GM23338 (cell line): ENCODE results near the gene CASK. TPM values are rescaled to one million over a fixed set of nuclear protein-coding genes. Genes with fewer than 3 reads are reported as not detected.

Source experiments
- ATAC-seq: fragments of 200-7000 bp; cut with Tn5 transposase; 3 replicates; pipeline ENCODE4 v1.9.1; 2020
- DNase-seq: peaks from one replicate; pipeline ENCODE4 v3.0.0-alpha.2; 2015; ENCODE audit warnings: low spot score
- H2AFZ ChIP-seq: fragments of 200-600 bp; sonication (generic); 2 replicates; pipeline ENCODE4 v1.8.0; 2016; ENCODE audit warnings: antibody characterized with exemption, mild to moderate bottlenecking, moderate library complexity
- H3F3A ChIP-seq: fragments of 200-600 bp; sonication (generic); replicated peaks from 2 replicates; pipeline ENCODE4 v1.8.0; 2017; ENCODE audit warnings: antibody characterized with exemption, mixed run types, low read depth
- H3K27ac ChIP-seq: fragments of 200-600 bp; sonication (generic); 2 replicates; pipeline ENCODE4 v1.6.1; 2016; ENCODE audit warnings: low read depth
- H3K27me3 ChIP-seq: fragments of 200-600 bp; sonication (generic); 2 replicates; pipeline ENCODE4 v1.8.0; 2016; ENCODE audit warnings: mild to moderate bottlenecking, mixed run types, moderate library complexity; ENCODE audit not compliant: insufficient read depth
- H3K36me3 ChIP-seq: fragments of 200-600 bp; sonication (generic); 2 replicates; pipeline ENCODE4 v1.8.0; 2016; ENCODE audit warnings: mild to moderate bottlenecking; ENCODE audit not compliant: insufficient read depth
- H3K4me1 ChIP-seq: fragments of 200-600 bp; sonication (generic); 2 replicates; pipeline ENCODE4 v1.8.0; 2016; ENCODE audit warnings: mild to moderate bottlenecking, moderate library complexity; ENCODE audit not compliant: insufficient read depth
- H3K4me2 ChIP-seq: fragments of 200-600 bp; sonication (generic); 2 replicates; pipeline ENCODE4 v1.7.1; 2017; ENCODE audit warnings: mixed run types
- H3K4me3 ChIP-seq: fragments of 200-600 bp; sonication (generic); 2 replicates; pipeline ENCODE4 v1.6.1; 2016; ENCODE audit warnings: mixed run types
- H3K79me2 ChIP-seq: fragments of 200-600 bp; sonication (generic); replicated peaks from 2 replicates; pipeline ENCODE4 v1.8.0; 2017; ENCODE audit warnings: mild to moderate bottlenecking; ENCODE audit not compliant: insufficient read depth
- H3K9me2 ChIP-seq: fragments of 200-600 bp; sonication (generic); 2 replicates; pipeline ENCODE4 v1.8.0; 2017; ENCODE audit not compliant: insufficient read depth
- H4K20me1 ChIP-seq: fragments of 200-600 bp; sonication (generic); replicated peaks from 2 replicates; pipeline ENCODE4 v1.8.0; 2017; ENCODE audit warnings: mild to moderate bottlenecking; ENCODE audit not compliant: insufficient read depth
- H3K27ac Mint-ChIP-seq: 2 replicates; pipeline ENCODE4 v1.8.0; 2020; ENCODE audit warnings: inconsistent platforms, mild to moderate bottlenecking, moderate library complexity, mixed read lengths
- H3K27me3 Mint-ChIP-seq: 3 replicates; pipeline ENCODE4 v1.8.0; 2022; ENCODE audit warnings: low read depth, mild to moderate bottlenecking, moderate library complexity, mixed read lengths, inconsistent platforms; ENCODE audit not compliant: insufficient read depth, poor library complexity
- H3K36me3 Mint-ChIP-seq: 3 replicates; pipeline ENCODE4 v1.8.0; 2021; ENCODE audit warnings: low read depth, mild to moderate bottlenecking, inconsistent platforms, moderate library complexity, mixed read lengths
- H3K4me1 Mint-ChIP-seq: 3 replicates; pipeline ENCODE4 v1.8.0; 2020; ENCODE audit warnings: mild to moderate bottlenecking, inconsistent platforms, mixed read lengths
- H3K4me3 Mint-ChIP-seq: 3 replicates; pipeline ENCODE4 v1.8.0; 2021; ENCODE audit warnings: moderate library complexity, mild to moderate bottlenecking, inconsistent platforms, mixed read lengths
- H3K9me3 Mint-ChIP-seq: 3 replicates; pipeline ENCODE4 v1.8.0; 2020; ENCODE audit warnings: moderate library complexity, mild to moderate bottlenecking, inconsistent platforms, mixed read lengths
- CREB1 ChIP-seq: fragments of 250-450 bp; sonication (Bioruptor Pico); IDR thresholded peaks from 2 replicates; pipeline ENCODE4 v1.5.0; 2020; ENCODE audit warnings: low read depth, mild to moderate bottlenecking, moderate library complexity
- EZH2 ChIP-seq: fragments of 200-600 bp; sonication (generic); IDR thresholded peaks from one replicate; pipeline ENCODE4 v1.8.0; 2017; ENCODE audit warnings: antibody characterized with exemption, mild to moderate bottlenecking, low read depth; ENCODE audit not compliant: unreplicated experiment
- EZH2phosphoT487 ChIP-seq: fragments of 200-600 bp; sonication (generic); IDR thresholded peaks from one replicate; pipeline ENCODE4 v1.8.1; 2018; ENCODE audit warnings: antibody characterized with exemption; ENCODE audit not compliant: unreplicated experiment
- JUNB ChIP-seq: IDR thresholded peaks from one replicate; pipeline ENCODE4 v1.6.1; 2016; ENCODE audit warnings: antibody characterized with exemption; ENCODE audit not compliant: unreplicated experiment
- NANOG ChIP-seq: IDR thresholded peaks from 2 replicates; pipeline ENCODE4 v1.6.1; 2016; ENCODE audit warnings: antibody characterized with exemption, borderline replicate concordance
- POLR2AphosphoS5 ChIP-seq: IDR thresholded peaks from 2 replicates; pipeline ENCODE4 v1.6.1; 2016; ENCODE audit warnings: antibody characterized with exemption, low read depth
- STAT1 ChIP-seq: IDR thresholded peaks from one replicate; pipeline ENCODE4 v1.6.1; 2016; ENCODE audit warnings: antibody characterized with exemption; ENCODE audit not compliant: unreplicated experiment
- ZNF114 ChIP-seq: fragments of 250-450 bp; sonication (Bioruptor Pico); IDR thresholded peaks from 2 replicates; pipeline ENCODE4 v1.5.0; 2020; ENCODE audit warnings: mild to moderate bottlenecking, moderate library complexity
- polyA plus RNA-seq: library from polyadenylated mRNA; unstranded; fragments of >200 nt; fragmentation: Nextera tagmentation; extraction: Ambion mirVana; gene quantifications from 2 replicates; pipeline ENCODE4 v1.2.1, GENCODE V29; 2016
- total RNA-seq: library from RNA; depleted of rRNA; stranded (reverse); fragments of >200 nt; shearing (Covaris generic); gene quantifications from 2 replicates; pipeline ENCODE4 v1.2.3, GENCODE V29; 2014
- TF ChIP-seq, protein P1 (sequence below), 2 experiments: fragments of 200-600 bp in 1 of 2; sonication (generic) in 1 of 2; conservative IDR thresholded peaks; 2 replicates each; pipeline versions ENCODE4 v1.5.1 to v1.6.1; 2016 to 2017; ENCODE audit warnings: antibody characterized with exemption in 2 of 2, low read depth in 2 of 2, mild to moderate bottlenecking in 2 of 2, moderate library complexity in 1 of 2
- TF ChIP-seq, protein P2 (sequence below): IDR thresholded peaks from one replicate; pipeline ENCODE4 v1.6.1; 2018; ENCODE audit warnings: antibody characterized with exemption; ENCODE audit not compliant: unreplicated experiment
- TF ChIP-seq, protein P3 (sequence below): IDR thresholded peaks from 2 replicates; pipeline ENCODE4 v1.6.1; 2016; ENCODE audit warnings: antibody characterized with exemption

CASK gene
- total and polyA plus RNA-seq, 2 experiments from 2014 or later: 15.3 to 44.4 TPM

DNA sequence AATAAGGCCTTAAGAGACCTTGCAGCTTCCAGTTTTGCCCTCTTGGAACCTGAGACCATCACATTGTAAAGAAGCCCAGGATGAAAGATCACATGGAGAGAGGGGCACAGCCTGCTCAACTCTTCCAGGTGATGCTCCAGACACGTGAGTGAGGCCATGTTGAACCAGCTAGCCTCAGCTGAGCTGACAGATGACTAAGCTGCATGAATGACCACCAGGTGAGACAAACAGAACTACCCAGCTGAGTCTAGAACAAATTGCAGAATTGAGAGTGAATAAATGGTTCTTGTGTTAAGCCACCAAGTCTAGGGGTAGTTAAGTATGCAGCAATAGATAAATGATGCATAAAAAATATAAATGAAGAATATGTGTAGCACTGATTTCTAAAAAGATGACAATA, 216.1 kb downstream of the CASK start (continued):
- TF ChIP-seq, protein P1, sequence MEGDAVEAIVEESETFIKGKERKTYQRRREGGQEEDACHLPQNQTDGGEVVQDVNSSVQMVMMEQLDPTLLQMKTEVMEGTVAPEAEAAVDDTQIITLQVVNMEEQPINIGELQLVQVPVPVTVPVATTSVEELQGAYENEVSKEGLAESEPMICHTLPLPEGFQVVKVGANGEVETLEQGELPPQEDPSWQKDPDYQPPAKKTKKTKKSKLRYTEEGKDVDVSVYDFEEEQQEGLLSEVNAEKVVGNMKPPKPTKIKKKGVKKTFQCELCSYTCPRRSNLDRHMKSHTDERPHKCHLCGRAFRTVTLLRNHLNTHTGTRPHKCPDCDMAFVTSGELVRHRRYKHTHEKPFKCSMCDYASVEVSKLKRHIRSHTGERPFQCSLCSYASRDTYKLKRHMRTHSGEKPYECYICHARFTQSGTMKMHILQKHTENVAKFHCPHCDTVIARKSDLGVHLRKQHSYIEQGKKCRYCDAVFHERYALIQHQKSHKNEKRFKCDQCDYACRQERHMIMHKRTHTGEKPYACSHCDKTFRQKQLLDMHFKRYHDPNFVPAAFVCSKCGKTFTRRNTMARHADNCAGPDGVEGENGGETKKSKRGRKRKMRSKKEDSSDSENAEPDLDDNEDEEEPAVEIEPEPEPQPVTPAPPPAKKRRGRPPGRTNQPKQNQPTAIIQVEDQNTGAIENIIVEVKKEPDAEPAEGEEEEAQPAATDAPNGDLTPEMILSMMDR (conservative IDR thresholded peaks at IDR 0.05; ENCODE audit: low read depth in 2 of 2): no peak
- TF ChIP-seq, protein P2, sequence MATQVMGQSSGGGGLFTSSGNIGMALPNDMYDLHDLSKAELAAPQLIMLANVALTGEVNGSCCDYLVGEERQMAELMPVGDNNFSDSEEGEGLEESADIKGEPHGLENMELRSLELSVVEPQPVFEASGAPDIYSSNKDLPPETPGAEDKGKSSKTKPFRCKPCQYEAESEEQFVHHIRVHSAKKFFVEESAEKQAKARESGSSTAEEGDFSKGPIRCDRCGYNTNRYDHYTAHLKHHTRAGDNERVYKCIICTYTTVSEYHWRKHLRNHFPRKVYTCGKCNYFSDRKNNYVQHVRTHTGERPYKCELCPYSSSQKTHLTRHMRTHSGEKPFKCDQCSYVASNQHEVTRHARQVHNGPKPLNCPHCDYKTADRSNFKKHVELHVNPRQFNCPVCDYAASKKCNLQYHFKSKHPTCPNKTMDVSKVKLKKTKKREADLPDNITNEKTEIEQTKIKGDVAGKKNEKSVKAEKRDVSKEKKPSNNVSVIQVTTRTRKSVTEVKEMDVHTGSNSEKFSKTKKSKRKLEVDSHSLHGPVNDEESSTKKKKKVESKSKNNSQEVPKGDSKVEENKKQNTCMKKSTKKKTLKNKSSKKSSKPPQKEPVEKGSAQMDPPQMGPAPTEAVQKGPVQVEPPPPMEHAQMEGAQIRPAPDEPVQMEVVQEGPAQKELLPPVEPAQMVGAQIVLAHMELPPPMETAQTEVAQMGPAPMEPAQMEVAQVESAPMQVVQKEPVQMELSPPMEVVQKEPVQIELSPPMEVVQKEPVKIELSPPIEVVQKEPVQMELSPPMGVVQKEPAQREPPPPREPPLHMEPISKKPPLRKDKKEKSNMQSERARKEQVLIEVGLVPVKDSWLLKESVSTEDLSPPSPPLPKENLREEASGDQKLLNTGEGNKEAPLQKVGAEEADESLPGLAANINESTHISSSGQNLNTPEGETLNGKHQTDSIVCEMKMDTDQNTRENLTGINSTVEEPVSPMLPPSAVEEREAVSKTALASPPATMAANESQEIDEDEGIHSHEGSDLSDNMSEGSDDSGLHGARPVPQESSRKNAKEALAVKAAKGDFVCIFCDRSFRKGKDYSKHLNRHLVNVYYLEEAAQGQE: no peak

DNA sequence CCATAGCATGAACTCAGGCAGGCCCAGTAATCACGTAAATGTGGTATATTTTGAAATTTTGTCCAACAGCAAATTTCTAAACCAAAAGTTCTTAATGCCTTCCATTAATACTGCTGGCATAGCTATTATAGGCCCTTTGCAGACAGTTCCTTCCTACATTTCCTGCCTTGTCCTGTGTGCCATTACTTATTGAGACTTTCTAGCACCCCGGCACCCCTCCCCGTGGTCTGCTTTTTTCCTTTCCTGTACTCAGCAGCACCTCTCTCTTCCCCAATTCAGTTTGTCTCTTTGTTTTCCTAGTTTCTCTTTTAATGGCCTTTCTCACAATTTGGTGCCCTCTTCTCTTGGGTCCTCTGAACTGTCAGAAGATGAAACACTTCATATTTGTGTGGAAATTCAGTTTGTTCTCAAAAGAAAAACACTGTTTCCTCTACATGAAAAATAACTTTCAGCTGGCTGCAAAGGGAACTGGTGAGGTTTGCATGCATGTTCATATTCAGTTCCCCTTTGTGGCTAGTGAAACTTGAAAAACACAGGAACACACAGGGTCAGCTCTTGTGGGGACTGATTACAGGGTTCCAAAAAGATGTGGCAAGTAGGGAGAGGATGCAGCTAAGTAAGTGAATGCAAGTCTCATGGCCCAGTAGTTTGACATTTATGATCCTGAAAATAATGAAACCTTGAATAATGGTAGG, 217.5 kb downstream of the CASK start:
- DNase-seq (no peak), ATAC-seq (no peak)
- Histone ChIP-seq H3K4me1 (peaks cover 16% of the 10 kb centered on the region; the same call in 1 of the 2 replicates), H4K20me1 (no peaks in the 10 kb centered on the region), H3K4me3 (no peak overlapping the region), H3K27me3 (no peaks in the 10 kb centered on the region), H3K4me2 (no peak overlapping the region), H3F3A (no peaks in the 10 kb centered on the region), H3K27ac (no peak overlapping the region), H3K79me2 (no peaks in the 10 kb centered on the region), H3K9me2 (no peaks in the 10 kb centered on the region), H3K36me3 (no peaks in the 10 kb centered on the region), H2AFZ (no peak overlapping the region)
- TF ChIP-seq CREB1 (CRISPR knock-in tag) (no peak), STAT1 (no peak), EZH2 (no peak), ZNF114 (CRISPR knock-in tag) (no peak), JUNB (no peak), NANOG (no peak), EZH2phosphoT487 (no peak), POLR2AphosphoS5 (no peak)
- TF ChIP-seq, protein P1 (conservative IDR thresholded peaks at IDR 0.05; ENCODE audit: low read depth in 2 of 2): no peak
- TF ChIP-seq, protein P2: no peak
- TF ChIP-seq, protein P3, sequence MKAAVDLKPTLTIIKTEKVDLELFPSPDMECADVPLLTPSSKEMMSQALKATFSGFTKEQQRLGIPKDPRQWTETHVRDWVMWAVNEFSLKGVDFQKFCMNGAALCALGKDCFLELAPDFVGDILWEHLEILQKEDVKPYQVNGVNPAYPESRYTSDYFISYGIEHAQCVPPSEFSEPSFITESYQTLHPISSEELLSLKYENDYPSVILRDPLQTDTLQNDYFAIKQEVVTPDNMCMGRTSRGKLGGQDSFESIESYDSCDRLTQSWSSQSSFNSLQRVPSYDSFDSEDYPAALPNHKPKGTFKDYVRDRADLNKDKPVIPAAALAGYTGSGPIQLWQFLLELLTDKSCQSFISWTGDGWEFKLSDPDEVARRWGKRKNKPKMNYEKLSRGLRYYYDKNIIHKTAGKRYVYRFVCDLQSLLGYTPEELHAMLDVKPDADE: no peak
- Mint-ChIP-seq H3K36me3 (no peaks in the 10 kb centered on the region), H3K4me1 (peaks cover 33% of the 10 kb centered on the region), H3K27ac (no peak overlapping the region), H3K4me3 (no peak overlapping the region), H3K27me3 (no peaks in the 10 kb centered on the region), H3K9me3 (no peaks in the 10 kb centered on the region)
